K562 (cell line): ENCODE measurements around the gene ARID3B. TPM values are rescaled to one million over a fixed set of nuclear protein-coding genes. Genes with fewer than 3 reads are reported as not detected.

ENCODE experiments used
- ATF7 ChIP-seq: fragments of 450-650 bp; IDR thresholded peaks from 2 replicates; pipeline ENCODE4 v1.7.1; 2014; ENCODE audit warnings: mild to moderate bottlenecking, moderate library complexity
- DPF2 ChIP-seq: fragments of 450-650 bp; IDR thresholded peaks from 2 replicates; pipeline ENCODE4 v1.6.1; 2016
- HMGN3 ChIP-seq: IDR thresholded peaks from 2 replicates; pipeline ENCODE4 v1.6.1; 2011; ENCODE audit warnings: borderline replicate concordance, low read depth, mild to moderate bottlenecking, mixed read lengths, low read length; ENCODE audit not compliant: insufficient read length; ENCODE audit errors: extremely low read depth
- IFI16 ChIP-seq: fragments of 250-450 bp; sonication (Bioruptor Pico); IDR thresholded peaks from 2 replicates; pipeline ENCODE4 v2.1.2; 2022; ENCODE audit warnings: mild to moderate bottlenecking, inconsistent platforms
- MTA2 ChIP-seq: fragments of 450-650 bp; IDR thresholded peaks from 2 replicates; pipeline ENCODE4 v1.6.1; 2016; ENCODE audit warnings: low read depth
- POLR2AphosphoS5 ChIP-seq: IDR thresholded peaks from 2 replicates; pipeline ENCODE4 v1.6.1; 2011; ENCODE audit warnings: mild to moderate bottlenecking, low read depth, low read length, moderate library complexity; ENCODE audit not compliant: control insufficient read depth, insufficient read depth
- ZNF354B ChIP-seq: fragments of 250-450 bp; sonication (Bioruptor Pico); IDR thresholded peaks from 2 replicates; pipeline ENCODE4 v1.4.0; 2020
- ZNF589 ChIP-seq: fragments of 200-800 bp; sonication (Bioruptor generic); IDR thresholded peaks from 2 replicates; pipeline ENCODE4 v1.6.1; 2016; ENCODE audit warnings: low read depth, missing genetic modification characterization, missing compliant biosample characterization
- ZNF696 ChIP-seq: fragments of 250-450 bp; sonication (Bioruptor Pico); conservative IDR thresholded peaks from 2 replicates; pipeline ENCODE4 v1.4.0; 2020; ENCODE audit warnings: mild to moderate bottlenecking, moderate library complexity
- ZNF830 ChIP-seq: fragments of 250-450 bp; sonication (Bioruptor Pico); IDR thresholded peaks from 2 replicates; pipeline ENCODE4 v1.5.0; 2021; ENCODE audit warnings: mild to moderate bottlenecking
- polyA plus RNA-seq, 8 experiments: library from polyadenylated mRNA; depleted of rRNA in 4 of 8; stranded (reverse) in 5 of 8; unstranded in 3 of 8; fragments of >200 nt; fragmentation: Nextera tagmentation in 2 of 8; fragmentation: Illumina TruSeq in 1 of 8; extraction: Ambion mirVana in 2 of 8; extraction: Trizol in 1 of 8; gene quantifications; 2 replicates each; pipeline versions ENCODE4 v1.2.1 to v1.2.3, GENCODE V29; 2011 to 2014; ENCODE audit warnings: inconsistent platforms in 1 of 8, missing spikeins in 1 of 8
- total RNA-seq, 7 experiments: library from RNA; depleted of rRNA in 6 of 7; stranded (reverse); fragments of >200 nt in 6 of 7; fragmentation: Illumina TruSeq in 2 of 7; extraction: Trizol in 2 of 7; gene quantifications; 2 replicates each; pipeline versions ENCODE4 v1.2.1 to v1.2.3, GENCODE V29; 2011 to 2021; ENCODE audit warnings: low replicate concordance in 1 of 7
- TF ChIP-seq, protein P1 (sequence below): fragments of 450-650 bp; IDR thresholded peaks from 2 replicates; pipeline ENCODE4 v1.6.1; 2017; ENCODE audit warnings: antibody characterized with exemption
- TF ChIP-seq, protein P2 (sequence below): sonication (generic); formaldehyde crosslinking; IDR thresholded peaks from 2 replicates; pipeline ENCODE4 v1.8.1; 2023; ENCODE audit warnings: mild to moderate bottlenecking, missing genetic modification reagents, moderate library complexity
- TF ChIP-seq, protein P3 (sequence below): sonication (generic); formaldehyde crosslinking; IDR thresholded peaks from 2 replicates; pipeline ENCODE4 v1.9.0; 2022; ENCODE audit warnings: mild to moderate bottlenecking, missing genetic modification reagents
- TF ChIP-seq, protein P4 (sequence below), 2 experiments: fragments of 250-450 bp in 1 of 2; fragments of 450-650 bp in 1 of 2; sonication (Bioruptor Pico) in 1 of 2; IDR thresholded peaks; 2 replicates each; pipeline versions ENCODE4 v1.6.1 to v1.8.0; 2016 to 2021; ENCODE audit warnings: mild to moderate bottlenecking in 2 of 2, moderate library complexity in 2 of 2, missing compliant biosample characterization in 1 of 2, missing genetic modification characterization in 1 of 2
- TF ChIP-seq, protein P5 (sequence below): conservative IDR thresholded peaks from 2 replicates; pipeline ENCODE4 v1.6.1; 2011; ENCODE audit warnings: low read depth, mild to moderate bottlenecking, low read length; ENCODE audit not compliant: control insufficient read depth
- TF ChIP-seq, protein P6 (sequence below): sonication (generic); formaldehyde crosslinking; IDR thresholded peaks from 2 replicates; pipeline ENCODE4 v1.8.1; 2023; ENCODE audit warnings: mild to moderate bottlenecking, missing genetic modification reagents

The ARID3B gene
- total and polyA plus RNA-seq, 9 of the 15 experiments (the other 6 are each of a cell fraction or from before 2014, with no cell fraction given) = 0.32 to 15.1 (median 7.1) TPM

DNA sequence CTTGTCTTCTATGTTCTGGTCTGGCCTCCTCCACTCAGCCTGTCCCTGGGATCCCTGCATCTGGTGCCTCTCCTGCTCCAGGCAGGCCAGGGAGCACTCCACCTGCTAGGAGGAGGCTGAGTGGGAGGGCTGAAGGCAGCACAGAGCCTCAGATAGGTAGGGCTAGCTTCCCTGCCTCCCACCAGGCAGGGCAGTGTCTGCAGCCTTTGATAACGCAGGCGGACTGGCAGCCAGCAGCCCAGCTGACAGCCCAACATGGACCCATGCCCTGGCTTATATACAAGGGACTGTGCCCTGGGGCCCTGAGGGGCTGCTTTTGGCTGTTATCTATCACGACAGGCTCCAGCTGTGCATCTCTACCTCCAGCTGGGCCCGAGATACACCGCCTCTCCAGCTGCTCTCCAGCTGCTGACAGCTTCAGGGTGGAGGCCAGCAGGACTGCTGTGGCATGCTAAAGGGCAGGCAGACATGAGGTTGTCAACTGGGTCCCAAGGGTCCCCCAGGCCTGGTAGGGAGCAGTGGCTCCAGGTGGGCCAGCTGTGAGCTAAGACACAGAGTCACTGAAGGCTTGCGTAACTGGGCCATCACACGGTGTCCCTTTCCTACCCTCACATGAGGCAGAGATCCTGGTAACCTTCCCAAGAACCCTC lies 69.4 kb downstream of the ARID3B start (continued):
- TF ChIP-seq, protein P1, sequence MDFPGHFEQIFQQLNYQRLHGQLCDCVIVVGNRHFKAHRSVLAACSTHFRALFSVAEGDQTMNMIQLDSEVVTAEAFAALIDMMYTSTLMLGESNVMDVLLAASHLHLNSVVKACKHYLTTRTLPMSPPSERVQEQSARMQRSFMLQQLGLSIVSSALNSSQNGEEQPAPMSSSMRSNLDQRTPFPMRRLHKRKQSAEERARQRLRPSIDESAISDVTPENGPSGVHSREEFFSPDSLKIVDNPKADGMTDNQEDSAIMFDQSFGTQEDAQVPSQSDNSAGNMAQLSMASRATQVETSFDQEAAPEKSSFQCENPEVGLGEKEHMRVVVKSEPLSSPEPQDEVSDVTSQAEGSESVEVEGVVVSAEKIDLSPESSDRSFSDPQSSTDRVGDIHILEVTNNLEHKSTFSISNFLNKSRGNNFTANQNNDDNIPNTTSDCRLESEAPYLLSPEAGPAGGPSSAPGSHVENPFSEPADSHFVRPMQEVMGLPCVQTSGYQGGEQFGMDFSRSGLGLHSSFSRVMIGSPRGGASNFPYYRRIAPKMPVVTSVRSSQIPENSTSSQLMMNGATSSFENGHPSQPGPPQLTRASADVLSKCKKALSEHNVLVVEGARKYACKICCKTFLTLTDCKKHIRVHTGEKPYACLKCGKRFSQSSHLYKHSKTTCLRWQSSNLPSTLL = no peak
- TF ChIP-seq ZNF696 (CRISPR knock-in tag) = no peak
- TF ChIP-seq ZNF589 (CRISPR knock-in tag) = peak; percentile 98
- TF ChIP-seq, protein P2, sequence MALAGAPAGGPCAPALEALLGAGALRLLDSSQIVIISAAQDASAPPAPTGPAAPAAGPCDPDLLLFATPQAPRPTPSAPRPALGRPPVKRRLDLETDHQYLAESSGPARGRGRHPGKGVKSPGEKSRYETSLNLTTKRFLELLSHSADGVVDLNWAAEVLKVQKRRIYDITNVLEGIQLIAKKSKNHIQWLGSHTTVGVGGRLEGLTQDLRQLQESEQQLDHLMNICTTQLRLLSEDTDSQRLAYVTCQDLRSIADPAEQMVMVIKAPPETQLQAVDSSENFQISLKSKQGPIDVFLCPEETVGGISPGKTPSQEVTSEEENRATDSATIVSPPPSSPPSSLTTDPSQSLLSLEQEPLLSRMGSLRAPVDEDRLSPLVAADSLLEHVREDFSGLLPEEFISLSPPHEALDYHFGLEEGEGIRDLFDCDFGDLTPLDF (CRISPR knock-in tag) = 0 out of 2 replicates have a peak, but pooled peaks have one; percentile 24
- TF ChIP-seq, protein P3, sequence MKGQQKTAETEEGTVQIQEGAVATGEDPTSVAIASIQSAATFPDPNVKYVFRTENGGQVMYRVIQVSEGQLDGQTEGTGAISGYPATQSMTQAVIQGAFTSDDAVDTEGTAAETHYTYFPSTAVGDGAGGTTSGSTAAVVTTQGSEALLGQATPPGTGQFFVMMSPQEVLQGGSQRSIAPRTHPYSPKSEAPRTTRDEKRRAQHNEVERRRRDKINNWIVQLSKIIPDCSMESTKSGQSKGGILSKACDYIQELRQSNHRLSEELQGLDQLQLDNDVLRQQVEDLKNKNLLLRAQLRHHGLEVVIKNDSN (CRISPR knock-in tag) = no peak
- TF ChIP-seq, protein P4, sequence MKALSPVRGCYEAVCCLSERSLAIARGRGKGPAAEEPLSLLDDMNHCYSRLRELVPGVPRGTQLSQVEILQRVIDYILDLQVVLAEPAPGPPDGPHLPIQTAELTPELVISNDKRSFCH (CRISPR knock-in tag; IDR thresholded peaks at IDR 0.05) = no peak; the same call in 1 of the 2 replicates
- TF ChIP-seq, protein P4 (tag; IDR thresholded peaks at IDR 0.05) = peak; percentile 95
- TF ChIP-seq, protein P5, sequence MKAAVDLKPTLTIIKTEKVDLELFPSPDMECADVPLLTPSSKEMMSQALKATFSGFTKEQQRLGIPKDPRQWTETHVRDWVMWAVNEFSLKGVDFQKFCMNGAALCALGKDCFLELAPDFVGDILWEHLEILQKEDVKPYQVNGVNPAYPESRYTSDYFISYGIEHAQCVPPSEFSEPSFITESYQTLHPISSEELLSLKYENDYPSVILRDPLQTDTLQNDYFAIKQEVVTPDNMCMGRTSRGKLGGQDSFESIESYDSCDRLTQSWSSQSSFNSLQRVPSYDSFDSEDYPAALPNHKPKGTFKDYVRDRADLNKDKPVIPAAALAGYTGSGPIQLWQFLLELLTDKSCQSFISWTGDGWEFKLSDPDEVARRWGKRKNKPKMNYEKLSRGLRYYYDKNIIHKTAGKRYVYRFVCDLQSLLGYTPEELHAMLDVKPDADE = 0 out of 2 replicates have a peak, but pooled peaks have one; percentile 83
- TF ChIP-seq POLR2AphosphoS5 = peak; percentile 91
- 0 out of 2 replicates have a peak, but pooled peaks have one; percentile 49 for TF ChIP-seq IFI16
- peak; percentile 88 for TF ChIP-seq HMGN3
- no peak for TF ChIP-seq ZNF354B (CRISPR knock-in tag)
- TF ChIP-seq ATF7 = peak; percentile 72; the same call in 1 of the 2 replicates
- no peak for TF ChIP-seq ZNF830 (CRISPR knock-in tag)
- TF ChIP-seq DPF2 = peak; percentile 90
- TF ChIP-seq, protein P6, sequence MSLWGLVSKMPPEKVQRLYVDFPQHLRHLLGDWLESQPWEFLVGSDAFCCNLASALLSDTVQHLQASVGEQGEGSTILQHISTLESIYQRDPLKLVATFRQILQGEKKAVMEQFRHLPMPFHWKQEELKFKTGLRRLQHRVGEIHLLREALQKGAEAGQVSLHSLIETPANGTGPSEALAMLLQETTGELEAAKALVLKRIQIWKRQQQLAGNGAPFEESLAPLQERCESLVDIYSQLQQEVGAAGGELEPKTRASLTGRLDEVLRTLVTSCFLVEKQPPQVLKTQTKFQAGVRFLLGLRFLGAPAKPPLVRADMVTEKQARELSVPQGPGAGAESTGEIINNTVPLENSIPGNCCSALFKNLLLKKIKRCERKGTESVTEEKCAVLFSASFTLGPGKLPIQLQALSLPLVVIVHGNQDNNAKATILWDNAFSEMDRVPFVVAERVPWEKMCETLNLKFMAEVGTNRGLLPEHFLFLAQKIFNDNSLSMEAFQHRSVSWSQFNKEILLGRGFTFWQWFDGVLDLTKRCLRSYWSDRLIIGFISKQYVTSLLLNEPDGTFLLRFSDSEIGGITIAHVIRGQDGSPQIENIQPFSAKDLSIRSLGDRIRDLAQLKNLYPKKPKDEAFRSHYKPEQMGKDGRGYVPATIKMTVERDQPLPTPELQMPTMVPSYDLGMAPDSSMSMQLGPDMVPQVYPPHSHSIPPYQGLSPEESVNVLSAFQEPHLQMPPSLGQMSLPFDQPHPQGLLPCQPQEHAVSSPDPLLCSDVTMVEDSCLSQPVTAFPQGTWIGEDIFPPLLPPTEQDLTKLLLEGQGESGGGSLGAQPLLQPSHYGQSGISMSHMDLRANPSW (CRISPR knock-in tag) = no peak; the same call in 1 of the 2 replicates
- peak; percentile 96 for TF ChIP-seq MTA2
